Epithelial cell of alveolus of lung (primary cell): ENCODE results near the gene HSPB6. TPM values are rescaled to one million over a fixed set of nuclear protein-coding genes. Genes with fewer than 3 reads are reported as not detected.

Source experiments
- total RNA-seq: library from RNA; depleted of rRNA; stranded (reverse); fragments of >200 nt; gene quantifications from 2 replicates; pipeline ENCODE4 v1.2.1, GENCODE V29; 2015

Gene HSPB6
- 11.1 and 66.8 TPM in 2 replicates for total RNA-seq

GRCh38 chr19:35756377-35757230 lies at the start of gene HSPB6:
HSPB6 (minus strand) TSS chr19:35757029; CDS start chr19:35757008, 21 bp downstream.

GRCh38 chr19:35775298-35776101 lies 18.7 kb upstream of the HSPB6 start, which contains the start of gene ARHGAP33:
ARHGAP33 (plus strand) TSS chr19:35775564; CDS start chr19:35775659, 95 bp downstream.

GRCh38 chr19:35757749-35758608 lies 1.1 kb upstream of the HSPB6 start, which contains the start of gene PROSER3:
PROSER3 (plus strand) TSS chr19:35758176; CDS start chr19:35758216, 40 bp downstream.

GRCh38 chr19:35748106-35749020 lies 8.5 kb downstream of the HSPB6 start, which contains the start of gene LIN37:
LIN37 (plus strand) TSS chr19:35748576; CDS start chr19:35748725, 149 bp downstream.

GRCh38 chr19:35745328-35746086 lies 11.3 kb downstream of the HSPB6 start, which contains the start of the genes PSENEN and U2AF1L4:
PSENEN (plus strand) TSS chr19:35745651; CDS start chr19:35745931, 280 bp downstream.
U2AF1L4 (minus strand) TSS chr19:35745418; CDS start chr19:35745391, 27 bp downstream.

GRCh38 chr19:35742121-35742724 lies 14.6 kb downstream of the HSPB6 start, which contains the start of gene IGFLR1:
IGFLR1 (minus strand) TSS chr19:35742452; CDS start chr19:35741180, 1,272 bp downstream.

GRCh38 chr19:35717665-35718344 lies 39.0 kb downstream of the HSPB6 start, which contains the start of gene KMT2B:
KMT2B (plus strand) TSS chr19:35718003; CDS start chr19:35718019, 16 bp downstream.

Other genes with a start within 250 kb of the HSPB6 start
- 15.9 and 24.8 TPM in 2 replicates for gene DMKN, start 243.4 kb downstream of the HSPB6 start, total RNA-seq
- gene SBSN, start 228.7 kb downstream of the HSPB6 start, total RNA-seq: not detected in 2 replicates
- gene GAPDHS, start 223.6 kb downstream of the HSPB6 start, total RNA-seq: not detected in 2 replicates
- 85.7 and 102 TPM in 2 replicates for gene TMEM147, start 211.4 kb downstream of the HSPB6 start, total RNA-seq
- gene ATP4A, start 193.4 kb downstream of the HSPB6 start, total RNA-seq: not detected in 2 replicates
- not detected in 2 replicates for gene PMIS2, start 170.9 kb downstream of the HSPB6 start, total RNA-seq
- gene HAUS5, start 144.3 kb downstream of the HSPB6 start, total RNA-seq: 6.6 and 10.5 TPM in 2 replicates
- gene RBM42, start 128.0 kb downstream of the HSPB6 start, total RNA-seq: 93.3 and 101 TPM in 2 replicates
- gene ETV2, start 115.3 kb downstream of the HSPB6 start, total RNA-seq: 0.78 TPM in 1 of 2 replicates, not detected in the other
- 500 and 902 TPM in 2 replicates for gene COX6B1, start 108.7 kb downstream of the HSPB6 start, total RNA-seq
- gene UPK1A, start 90.5 kb downstream of the HSPB6 start, total RNA-seq: not detected in 2 replicates
- not detected in 2 replicates for gene ZBTB32, start 52.5 kb downstream of the HSPB6 start, total RNA-seq
- gene KMT2B, start 39.0 kb downstream of the HSPB6 start, total RNA-seq: 8.0 and 14.4 TPM in 2 replicates
- 6.9 and 15.9 TPM in 2 replicates for gene IGFLR1, start 14.6 kb downstream of the HSPB6 start, total RNA-seq
- 6.9 and 9.3 TPM in 2 replicates for gene U2AF1L4, start 11.6 kb downstream of the HSPB6 start, total RNA-seq
- 43.2 TPM in 2 replicates for gene PSENEN, start 11.4 kb downstream of the HSPB6 start, total RNA-seq
- gene LIN37, start 8.5 kb downstream of the HSPB6 start, total RNA-seq: 15.9 and 20.7 TPM in 2 replicates
- gene PROSER3, start 1.1 kb upstream of the HSPB6 start, total RNA-seq: 12.4 and 18.0 TPM in 2 replicates
- 2.2 and 3.2 TPM in 2 replicates for gene ARHGAP33, start 18.5 kb upstream of the HSPB6 start, total RNA-seq
- not detected in 2 replicates for gene PRODH2, start 55.8 kb upstream of the HSPB6 start, total RNA-seq
- gene NPHS1, start 95.5 kb upstream of the HSPB6 start, total RNA-seq: not detected in 2 replicates
- 0.13 TPM in 1 of 2 replicates, not detected in the other for gene KIRREL2, start 99.9 kb upstream of the HSPB6 start, total RNA-seq
- gene APLP1, start 111.5 kb upstream of the HSPB6 start, total RNA-seq: 12.8 and 17.3 TPM in 2 replicates
- 2.6 and 3.7 TPM in 2 replicates for gene NFKBID, start 143.5 kb upstream of the HSPB6 start, total RNA-seq
- gene HCST, start 145.5 kb upstream of the HSPB6 start, total RNA-seq: not detected in 2 replicates
- gene TYROBP, start 151.3 kb upstream of the HSPB6 start, total RNA-seq: not detected in 2 replicates
- 8.5 and 13.9 TPM in 2 replicates for gene LRFN3, start 179.3 kb upstream of the HSPB6 start, total RNA-seq
- 35.6 and 42.5 TPM in 2 replicates for gene SDHAF1, start 238.2 kb upstream of the HSPB6 start, total RNA-seq